Hematopoietic multipotent progenitor cell treated with erythropoietin and hydrocortisone succinate and interleukin-3 and kit ligand, for 6 days (in vitro differentiated cells): ENCODE data around the gene PCDHB11.
"Not testable (repeated sequence)": the region's sequence is repeated elsewhere in the genome, so short reads cannot be mapped to it uniquely, and the experiment has no call there.

ENCODE experiments used
- DNase-seq: peaks from one replicate; pipeline ENCODE4 v3.0.0-alpha.2; 2015

The PCDHB11 gene

DNA sequence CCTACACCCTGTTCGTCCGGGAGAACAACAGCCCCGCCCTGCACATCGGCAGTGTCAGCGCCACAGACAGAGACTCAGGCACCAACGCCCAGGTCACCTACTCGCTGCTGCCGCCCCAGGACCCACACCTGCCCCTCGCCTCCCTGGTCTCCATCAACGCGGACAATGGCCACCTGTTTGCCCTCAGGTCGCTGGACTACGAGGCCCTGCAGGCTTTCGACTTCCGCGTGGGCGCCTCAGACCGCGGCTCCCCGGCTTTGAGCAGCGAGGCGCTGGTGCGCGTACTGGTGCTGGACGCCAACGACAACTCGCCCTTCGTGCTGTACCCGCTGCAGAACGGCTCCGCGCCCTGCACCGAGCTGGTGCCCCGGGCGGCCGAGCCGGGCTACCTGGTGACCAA lies 10.7 kb upstream of the PCDHB11 start:
- DNase-seq: not testable (repeated sequence)

DNA sequence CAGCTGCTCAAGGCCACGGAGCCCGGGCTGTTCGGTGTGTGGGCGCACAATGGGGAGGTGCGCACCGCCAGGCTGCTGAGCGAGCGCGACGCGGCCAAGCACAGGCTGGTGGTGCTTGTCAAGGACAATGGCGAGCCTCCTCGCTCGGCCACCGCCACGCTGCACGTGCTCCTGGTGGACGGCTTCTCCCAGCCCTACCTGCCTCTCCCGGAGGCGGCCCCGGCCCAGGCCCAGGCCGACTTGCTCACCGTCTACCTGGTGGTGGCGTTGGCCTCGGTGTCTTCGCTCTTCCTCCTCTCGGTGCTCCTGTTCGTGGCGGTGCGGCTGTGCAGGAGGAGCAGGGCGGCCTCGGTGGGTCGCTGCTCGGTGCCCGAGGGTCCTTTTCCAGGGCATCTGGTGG lies 10.3 kb upstream of the PCDHB11 start:
- DNase-seq: not testable (repeated sequence)

DNA sequence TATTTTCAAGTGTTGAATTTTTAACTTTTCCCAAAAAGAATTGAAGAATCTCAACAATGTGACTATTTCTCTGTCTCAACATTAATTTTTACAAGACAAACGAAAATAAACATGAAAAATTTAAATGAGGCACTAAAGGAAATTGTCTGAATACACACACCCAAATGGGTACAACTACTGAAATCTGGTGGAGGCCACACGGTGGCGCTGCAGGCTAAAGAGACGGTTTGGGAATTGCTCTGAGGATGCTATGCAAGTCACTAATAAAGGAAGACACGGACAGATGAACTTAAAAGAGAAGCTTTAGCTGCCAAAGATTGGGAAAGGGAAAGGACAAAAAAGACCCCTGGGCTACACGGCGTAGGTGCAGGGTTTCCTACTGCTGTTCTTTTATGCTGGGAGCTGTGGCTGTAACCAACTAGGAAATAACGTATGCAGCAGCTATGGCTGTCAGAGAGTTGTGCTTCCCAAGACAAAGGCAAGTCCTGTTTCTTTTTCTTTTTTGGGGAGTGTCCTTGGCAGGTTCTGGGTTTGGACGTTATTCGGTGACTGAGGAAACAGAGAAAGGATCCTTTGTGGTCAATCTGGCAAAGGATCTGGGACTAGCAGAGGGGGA lies 7.2 kb upstream of the PCDHB11 start, which contains the start of gene PCDHB10:
PCDHB10 (plus strand) TSS at position 244 of the 616 bp plus-strand sequence; CDS start at position 444, 200 bp downstream.
- peak; percentile 19 for DNase-seq

DNA sequence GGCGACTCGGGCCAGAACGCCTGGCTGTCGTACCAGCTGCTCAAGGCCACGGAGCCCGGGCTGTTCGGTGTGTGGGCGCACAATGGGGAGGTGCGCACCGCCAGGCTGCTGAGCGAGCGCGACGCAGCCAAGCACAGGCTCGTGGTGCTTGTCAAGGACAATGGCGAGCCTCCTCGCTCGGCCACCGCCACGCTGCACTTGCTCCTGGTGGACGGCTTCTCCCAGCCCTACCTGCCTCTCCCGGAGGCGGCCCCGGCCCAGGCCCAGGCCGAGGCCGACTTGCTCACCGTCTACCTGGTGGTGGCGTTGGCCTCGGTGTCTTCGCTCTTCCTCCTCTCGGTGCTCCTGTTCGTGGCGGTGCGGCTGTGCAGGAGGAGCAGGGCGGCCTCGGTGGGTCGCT lies 5.1 kb upstream of the PCDHB11 start:
- not testable (repeated sequence) for DNase-seq

DNA sequence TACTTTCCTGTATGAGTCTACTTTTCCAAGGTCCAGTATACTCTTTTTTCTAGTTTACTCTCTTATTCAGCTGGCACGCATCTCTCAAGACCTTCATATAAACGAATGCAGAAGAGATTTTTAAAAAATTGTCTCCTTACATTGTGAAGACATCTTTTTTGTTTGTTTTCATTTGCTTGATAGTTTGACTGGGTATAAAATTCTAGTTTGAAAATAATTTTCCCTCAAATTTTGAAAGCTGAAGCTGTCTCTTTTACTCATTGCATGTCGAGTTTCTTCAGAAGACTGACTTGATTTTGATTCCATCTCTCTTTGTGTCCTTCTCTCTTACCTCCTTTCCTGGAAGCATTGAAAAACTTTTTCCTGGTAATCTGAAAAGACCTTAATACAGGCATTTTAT lies 3.1 kb upstream of the PCDHB11 start:
- no peak for DNase-seq

DNA sequence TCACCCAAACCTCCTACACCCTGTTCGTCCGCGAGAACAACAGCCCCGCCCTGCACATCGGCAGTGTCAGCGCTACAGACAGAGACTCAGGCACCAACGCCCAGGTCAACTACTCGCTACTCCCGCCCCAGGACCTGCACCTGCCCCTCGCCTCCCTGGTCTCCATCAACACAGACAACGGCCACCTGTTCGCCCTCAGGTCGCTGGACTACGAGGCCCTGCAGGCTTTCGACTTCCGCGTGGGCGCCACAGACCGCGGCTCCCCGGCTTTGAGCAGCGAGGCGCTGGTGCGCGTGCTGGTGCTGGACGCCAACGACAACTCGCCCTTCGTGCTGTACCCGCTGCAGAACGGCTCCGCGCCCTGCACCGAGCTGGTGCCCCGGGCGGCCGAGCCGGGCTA lies 1.7 kb downstream of the PCDHB11 start:
- DNase-seq: not testable (repeated sequence)

DNA sequence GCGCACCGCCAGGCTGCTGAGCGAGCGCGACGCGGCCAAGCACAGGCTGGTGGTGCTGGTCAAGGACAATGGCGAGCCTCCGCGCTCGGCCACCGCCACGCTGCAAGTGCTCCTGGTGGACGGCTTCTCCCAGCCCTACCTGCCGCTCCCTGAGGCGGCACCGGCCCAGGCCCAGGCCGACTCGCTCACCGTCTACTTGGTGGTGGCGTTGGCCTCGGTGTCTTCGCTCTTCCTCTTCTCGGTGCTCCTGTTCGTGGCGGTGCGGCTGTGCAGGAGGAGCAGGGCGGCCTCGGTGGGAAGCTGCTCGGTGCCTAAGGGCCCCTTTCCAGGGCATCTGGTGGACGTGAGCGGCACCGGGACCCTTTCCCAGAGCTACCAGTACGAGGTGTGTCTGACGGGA lies 2.2 kb downstream of the PCDHB11 start:
- DNase-seq: not testable (repeated sequence)

DNA sequence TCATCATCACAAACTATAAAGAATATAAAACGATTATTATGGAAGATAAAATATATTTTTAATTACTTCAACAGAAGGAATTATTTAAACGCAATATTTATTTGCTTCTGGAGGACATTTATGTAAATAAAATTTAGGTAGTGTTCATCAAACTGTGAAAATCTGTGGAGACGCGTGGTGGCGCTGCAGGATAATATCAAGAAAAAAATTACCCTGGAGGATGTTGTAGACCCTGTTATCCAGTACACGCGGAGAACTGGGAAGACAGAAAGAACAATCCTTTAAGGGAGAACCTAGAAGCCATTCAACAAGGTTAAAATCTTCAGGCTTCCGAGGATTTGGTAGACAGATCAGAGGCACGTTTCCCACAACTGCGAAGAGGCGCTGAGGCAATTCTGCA lies 9.1 kb downstream of the PCDHB11 start, which contains the start of gene PCDHB12:
PCDHB12 (plus strand) TSS at position 242 of the 400 bp plus-strand sequence. CDS start 189 bp downstream, outside the sequence.
- peak; percentile 3 for DNase-seq

DNA sequence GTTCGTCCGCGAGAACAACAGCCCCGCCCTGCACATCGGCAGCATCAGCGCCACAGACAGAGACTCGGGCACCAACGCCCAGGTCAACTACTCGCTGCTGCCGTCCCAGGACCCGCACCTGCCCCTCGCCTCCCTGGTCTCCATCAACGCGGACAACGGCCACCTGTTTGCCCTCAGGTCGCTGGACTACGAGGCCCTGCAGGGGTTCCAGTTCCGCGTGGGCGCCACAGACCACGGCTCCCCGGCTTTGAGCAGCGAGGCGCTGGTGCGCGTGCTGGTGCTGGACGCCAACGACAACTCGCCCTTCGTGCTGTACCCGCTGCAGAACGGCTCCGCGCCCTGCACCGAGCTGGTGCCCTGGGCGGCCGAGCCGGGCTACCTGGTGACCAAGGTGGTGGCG lies 10.9 kb downstream of the PCDHB11 start:
- not testable (repeated sequence) for DNase-seq

DNA sequence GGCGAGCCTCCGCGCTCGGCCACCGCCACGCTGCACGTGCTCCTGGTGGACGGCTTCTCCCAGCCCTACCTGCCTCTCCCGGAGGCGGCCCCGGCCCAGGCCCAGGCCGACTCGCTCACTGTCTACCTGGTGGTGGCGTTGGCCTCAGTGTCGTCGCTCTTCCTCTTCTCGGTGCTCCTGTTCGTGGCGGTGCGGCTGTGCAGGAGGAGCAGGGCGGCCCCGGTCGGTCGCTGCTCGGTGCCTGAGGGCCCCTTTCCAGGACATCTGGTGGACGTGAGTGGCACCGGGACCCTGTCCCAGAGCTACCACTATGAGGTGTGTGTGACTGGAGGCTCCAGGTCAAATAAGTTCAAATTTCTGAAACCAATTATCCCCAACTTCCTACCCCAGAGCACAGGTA lies 11.4 kb downstream of the PCDHB11 start:
- not testable (repeated sequence) for DNase-seq

DNA sequence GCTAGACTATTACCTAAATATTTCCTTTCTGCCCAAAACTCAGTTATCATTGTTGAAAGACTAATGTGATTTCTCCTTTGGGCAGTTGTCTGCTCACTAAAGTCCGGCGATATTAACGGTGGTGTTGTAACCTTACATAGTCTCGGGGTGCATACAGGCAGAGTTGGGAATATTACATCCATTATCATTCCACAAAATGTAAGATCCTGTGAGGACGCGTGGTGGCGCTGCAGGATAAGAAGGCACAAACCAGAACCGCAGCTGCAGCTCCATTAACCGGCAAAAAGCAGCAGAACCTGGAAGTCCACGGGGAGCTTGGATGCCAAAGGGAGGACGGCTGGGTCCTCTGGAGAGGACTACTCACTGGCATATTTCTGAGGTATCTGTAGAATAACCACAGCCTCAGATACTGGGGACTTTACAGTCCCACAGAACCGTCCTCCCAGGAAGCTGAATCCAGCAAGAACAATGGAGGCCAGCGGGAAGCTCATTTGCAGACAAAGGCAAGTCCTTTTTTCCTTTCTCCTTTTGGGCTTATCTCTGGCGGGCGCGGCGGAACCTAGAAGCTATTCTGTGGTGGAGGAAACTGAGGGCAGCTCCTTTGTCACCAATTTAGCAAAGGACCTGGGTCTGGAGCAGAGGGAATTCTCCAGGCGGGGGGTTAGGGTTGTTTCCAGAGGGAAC lies 14.4 kb downstream of the PCDHB11 start, which contains the start of gene PCDHB13:
PCDHB13 (plus strand) TSS at position 264 of the 684 bp plus-strand sequence; CDS start at position 469, 205 bp downstream.
- peak; percentile 18 for DNase-seq

DNA sequence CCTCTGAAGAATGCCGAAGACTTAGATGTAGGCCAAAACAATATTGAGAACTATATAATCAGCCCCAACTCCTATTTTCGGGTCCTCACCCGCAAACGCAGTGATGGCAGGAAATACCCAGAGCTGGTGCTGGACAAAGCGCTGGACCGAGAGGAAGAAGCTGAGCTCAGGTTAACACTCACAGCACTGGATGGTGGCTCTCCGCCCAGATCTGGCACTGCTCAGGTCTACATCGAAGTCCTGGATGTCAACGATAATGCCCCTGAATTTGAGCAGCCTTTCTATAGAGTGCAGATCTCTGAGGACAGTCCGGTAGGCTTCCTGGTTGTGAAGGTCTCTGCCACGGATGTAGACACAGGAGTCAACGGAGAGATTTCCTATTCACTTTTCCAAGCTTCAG lies 15.2 kb downstream of the PCDHB11 start:
- not testable (repeated sequence) for DNase-seq

DNA sequence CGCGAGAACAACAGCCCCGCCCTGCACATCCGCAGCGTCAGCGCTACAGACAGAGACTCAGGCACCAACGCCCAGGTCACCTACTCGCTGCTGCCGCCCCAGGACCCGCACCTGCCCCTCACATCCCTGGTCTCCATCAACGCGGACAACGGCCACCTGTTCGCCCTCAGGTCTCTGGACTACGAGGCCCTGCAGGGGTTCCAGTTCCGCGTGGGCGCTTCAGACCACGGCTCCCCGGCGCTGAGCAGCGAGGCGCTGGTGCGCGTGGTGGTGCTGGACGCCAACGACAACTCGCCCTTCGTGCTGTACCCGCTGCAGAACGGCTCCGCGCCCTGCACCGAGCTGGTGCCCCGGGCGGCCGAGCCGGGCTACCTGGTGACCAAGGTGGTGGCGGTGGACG lies 16.1 kb downstream of the PCDHB11 start:
- DNase-seq: not testable (repeated sequence)

DNA sequence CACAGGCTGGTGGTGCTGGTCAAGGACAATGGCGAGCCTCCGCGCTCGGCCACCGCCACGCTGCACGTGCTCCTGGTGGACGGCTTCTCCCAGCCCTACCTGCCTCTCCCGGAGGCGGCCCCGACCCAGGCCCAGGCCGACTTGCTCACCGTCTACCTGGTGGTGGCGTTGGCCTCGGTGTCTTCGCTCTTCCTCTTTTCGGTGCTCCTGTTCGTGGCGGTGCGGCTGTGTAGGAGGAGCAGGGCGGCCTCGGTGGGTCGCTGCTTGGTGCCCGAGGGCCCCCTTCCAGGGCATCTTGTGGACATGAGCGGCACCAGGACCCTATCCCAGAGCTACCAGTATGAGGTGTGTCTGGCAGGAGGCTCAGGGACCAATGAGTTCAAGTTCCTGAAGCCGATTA lies 16.6 kb downstream of the PCDHB11 start:
- DNase-seq: not testable (repeated sequence)

DNA sequence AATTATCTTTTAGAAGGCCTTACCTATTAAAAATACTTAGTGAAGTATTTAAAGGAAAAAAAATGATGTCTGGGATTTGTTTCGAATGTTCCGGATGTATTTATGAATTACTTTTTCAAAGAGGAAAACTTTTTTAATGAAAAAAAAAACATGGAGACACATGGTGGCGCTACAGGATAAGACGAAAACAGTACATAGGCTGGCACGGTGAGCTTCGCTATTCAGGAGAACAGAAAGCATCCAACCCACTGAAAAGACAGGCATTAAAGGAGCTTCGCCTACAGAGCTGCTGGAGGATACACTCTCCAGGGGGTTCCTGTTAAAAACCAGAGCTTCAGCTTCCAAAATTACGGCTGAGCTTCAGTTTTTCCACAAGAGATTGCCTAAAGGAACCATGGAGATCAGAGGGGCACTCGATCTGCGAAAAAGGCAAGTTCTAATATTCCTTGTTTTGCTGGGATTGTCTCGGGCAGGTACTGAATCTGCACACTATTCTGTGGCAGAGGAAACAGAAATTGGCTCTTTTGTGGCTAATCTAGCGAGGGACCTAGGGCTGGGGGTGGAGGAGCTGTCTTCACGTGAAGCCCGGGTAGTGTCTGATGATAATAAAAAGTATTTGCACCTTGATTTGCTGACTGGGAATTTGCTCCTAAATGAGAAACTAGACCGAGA lies 23.8 kb downstream of the PCDHB11 start, which contains the start of gene PCDHB14:
PCDHB14 (plus strand) TSS at position 232 of the 672 bp plus-strand sequence; CDS start at position 395, 163 bp downstream.
- DNase-seq: peak; percentile 14

DNA sequence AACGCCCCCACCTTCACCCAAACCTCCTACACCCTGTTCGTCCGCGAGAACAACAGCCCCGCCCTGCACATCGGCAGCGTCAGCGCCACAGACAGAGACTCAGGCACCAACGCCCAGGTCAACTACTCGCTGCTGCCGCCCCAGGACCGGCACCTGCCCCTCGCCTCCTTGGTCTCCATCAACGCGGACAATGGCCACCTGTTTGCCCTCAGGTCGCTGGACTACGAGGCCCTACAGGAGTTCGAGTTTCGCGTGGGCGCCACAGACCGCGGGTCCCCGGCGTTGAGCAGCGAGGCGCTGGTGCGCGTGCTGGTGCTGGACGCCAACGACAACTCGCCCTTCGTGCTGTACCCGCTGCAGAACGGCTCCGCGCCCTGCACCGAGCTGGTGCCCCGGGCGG lies 25.4 kb downstream of the PCDHB11 start:
- not testable (repeated sequence) for DNase-seq

DNA sequence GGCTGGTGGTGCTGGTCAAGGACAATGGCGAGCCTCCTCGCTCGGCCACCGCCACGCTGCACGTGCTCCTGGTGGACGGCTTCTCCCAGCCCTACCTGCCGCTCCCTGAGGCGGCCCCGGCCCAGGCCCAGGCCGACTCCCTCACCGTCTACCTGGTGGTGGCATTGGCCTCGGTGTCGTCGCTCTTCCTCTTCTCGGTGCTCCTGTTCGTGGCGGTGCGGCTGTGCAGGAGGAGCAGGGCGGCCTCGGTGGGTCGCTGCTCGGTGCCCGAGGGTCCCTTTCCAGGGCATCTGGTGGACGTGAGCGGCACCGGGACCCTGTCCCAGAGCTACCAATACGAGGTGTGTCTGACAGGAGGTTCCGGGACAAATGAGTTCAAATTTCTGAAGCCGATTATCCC lies 26.0 kb downstream of the PCDHB11 start:
- DNase-seq: not testable (repeated sequence)

DNA sequence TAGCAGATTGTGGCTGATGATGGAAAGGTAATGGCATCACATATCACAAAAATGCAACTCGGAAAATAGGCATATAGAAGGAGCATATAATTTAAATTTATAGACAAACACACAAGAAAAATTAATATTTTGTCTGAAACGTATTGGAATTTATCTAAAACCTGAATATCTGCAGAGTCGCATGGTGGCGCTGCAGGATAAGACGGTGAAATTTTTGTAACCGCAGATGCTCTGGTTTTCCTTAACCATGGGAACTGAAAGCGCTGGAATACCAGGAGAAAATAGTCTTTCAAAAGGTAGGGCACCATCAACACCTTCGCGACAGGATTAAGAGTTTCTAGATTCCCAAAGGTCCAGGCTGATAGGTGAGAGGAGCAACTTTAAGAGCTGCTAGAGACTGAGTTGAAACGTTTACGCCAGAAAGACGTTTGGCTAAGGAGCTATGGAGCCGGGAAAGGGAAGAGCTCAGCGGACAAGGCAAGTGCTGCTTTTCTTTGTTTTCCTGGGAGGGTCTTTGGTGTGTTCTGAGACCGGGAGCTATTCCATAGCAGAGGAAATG lies 34.8 kb downstream of the PCDHB11 start:
- DNase-seq: no peak

DNA sequence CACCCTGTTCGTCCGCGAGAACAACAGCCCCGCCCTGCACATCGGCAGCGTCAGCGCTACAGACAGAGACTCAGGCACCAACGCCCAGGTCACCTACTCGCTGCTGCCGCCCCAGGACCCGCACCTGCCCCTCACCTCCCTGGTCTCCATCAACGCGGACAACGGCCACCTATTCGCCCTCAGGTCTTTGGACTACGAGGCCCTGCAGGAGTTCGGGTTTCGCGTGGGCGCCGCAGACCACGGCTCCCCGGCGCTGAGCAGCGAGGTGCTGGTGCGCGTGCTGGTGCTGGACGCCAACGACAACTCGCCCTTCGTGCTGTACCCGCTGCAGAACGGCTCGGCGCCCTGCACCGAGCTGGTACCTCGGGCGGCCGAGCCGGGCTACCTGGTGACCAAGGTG lies 36.5 kb downstream of the PCDHB11 start:
- not testable (repeated sequence) for DNase-seq

DNA sequence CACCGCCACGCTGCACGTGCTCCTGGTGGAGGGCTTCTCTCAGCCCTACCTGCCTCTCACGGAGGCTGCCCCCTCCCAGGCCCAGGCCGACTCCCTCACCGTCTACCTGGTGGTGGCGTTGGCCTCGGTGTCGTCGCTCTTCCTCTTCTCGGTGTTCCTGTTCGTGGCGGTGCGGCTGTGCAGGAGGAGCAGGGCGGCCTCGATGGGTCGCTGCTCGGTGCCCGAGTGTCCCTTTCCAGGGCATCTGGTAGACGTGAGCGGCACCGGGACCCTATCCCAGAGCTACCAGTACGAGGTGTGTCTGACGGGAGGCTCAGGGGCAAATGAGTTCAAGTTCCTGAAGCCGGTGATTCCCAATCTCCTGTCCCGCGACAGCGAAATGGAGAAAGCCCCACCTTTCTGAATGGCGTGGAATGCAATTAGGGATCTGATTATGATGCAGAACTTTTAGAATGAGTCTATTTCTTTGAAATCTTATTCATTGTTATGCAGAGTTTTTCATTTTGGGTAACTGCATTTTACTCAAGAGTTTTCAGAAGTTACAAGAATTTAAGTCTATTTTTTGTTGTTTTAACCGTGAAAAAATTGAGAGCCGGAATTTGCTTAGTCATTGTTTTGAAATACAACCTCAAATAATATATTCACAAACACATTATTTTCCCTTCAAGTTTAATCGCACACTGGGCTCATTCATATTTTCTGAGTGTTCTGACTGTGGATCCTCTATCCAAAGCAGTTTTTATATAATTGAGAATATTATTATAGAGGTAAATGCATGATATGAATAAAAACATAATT lies 37.3 kb downstream of the PCDHB11 start:
- no peak for DNase-seq

DNA sequence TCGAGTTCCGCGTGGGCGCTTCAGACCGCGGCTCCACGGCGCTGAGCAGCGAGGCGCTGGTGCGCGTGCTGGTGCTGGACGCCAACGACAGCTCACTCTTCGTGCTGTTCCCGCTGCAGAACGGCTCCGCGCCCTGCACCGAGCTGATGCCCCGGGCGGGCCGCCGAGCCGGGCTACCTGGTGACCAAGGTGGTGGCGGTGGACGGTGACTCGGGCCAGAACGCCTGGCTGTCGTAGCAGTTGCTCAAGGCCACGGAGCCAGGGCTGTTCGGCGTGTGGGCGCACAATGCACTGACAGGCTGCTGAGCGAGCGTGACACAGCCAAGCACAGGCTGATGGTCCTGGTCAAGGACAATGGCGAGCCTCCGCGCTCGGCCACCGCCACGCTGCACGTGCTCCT lies 42.1 kb downstream of the PCDHB11 start:
- no peak for DNase-seq

DNA sequence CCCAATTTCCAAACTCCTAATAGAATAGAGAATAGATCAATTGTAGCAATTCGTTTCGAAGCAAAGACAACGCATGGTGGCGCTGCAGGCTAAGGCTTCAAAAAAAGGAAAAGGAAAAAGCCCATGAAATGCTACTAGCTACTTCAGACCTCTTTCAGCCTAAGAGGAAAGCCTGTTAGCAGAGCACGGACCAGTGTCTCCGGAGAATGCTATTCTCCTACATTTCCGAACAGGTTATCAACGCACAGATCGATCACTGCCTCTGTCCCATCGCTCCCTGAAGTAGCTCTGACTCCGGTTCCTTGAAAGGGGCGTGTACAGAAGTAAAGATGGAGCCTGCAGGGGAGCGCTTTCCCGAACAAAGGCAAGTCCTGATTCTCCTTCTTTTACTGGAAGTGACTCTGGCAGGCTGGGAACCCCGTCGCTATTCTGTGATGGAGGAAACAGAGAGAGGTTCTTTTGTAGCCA lies 45.9 kb downstream of the PCDHB11 start, which contains the start of gene PCDHB15:
PCDHB15 (plus strand) TSS at position 146 of the 468 bp plus-strand sequence; CDS start at position 330, 184 bp downstream.
- DNase-seq: peak; percentile 7
